Measurements from ENCODE around the gene PRIM2.
"Not testable (repeated sequence)": the region's sequence is repeated elsewhere in the genome, so short reads cannot be mapped to it uniquely, and the experiment has no call there.

Gene PRIM2

GRCh38 chr6:57368965-57369731 is 51.7 kb downstream of the PRIM2 start:
- DNase-seq = not testable (repeated sequence)

DNA sequence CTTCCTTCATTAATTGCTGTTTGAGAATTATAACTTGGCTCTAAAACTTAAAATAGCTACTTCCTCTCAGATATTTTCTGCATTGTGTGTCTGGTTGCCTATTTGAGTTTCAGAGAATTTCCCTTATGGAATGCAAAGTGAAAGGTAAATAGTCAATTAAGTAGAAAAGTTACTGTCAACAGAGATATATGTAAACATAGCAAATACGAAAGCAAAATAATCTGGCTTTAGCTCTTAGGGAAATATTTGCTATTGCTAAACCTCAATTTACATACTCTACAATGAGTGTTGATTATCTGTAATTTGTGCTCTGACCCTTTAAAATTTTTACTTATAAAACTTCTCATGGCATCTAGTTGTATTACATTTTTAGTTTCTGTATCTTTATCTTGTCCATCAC is 54.3 kb downstream of the PRIM2 start:
- not testable (repeated sequence) for DNase-seq

DNA sequence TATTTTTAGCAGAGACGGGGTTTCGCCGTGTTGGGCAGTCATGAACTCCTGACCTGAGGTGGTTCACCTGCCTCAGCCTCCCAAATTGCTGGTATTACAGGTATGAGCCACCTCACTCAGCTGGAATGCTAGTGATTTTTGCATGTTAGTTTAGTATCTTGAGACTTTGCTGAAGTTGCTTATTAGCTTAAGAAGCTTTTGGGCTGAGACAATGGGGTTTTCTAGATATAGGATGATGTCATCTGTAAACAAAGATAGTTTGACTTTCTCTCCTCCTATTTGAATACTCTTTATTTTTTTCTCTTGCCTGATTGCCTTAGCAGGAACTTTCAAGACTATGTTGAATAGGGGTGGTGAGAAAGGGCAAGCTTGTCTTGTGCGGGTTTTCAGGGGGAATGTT is 57.3 kb downstream of the PRIM2 start:
- not testable (repeated sequence) for DNase-seq

- DNase-seq = not testable (repeated sequence)
Measured at GRCh38 chr6:57376083-57376482, 58.7 kb downstream of the PRIM2 start.

DNA sequence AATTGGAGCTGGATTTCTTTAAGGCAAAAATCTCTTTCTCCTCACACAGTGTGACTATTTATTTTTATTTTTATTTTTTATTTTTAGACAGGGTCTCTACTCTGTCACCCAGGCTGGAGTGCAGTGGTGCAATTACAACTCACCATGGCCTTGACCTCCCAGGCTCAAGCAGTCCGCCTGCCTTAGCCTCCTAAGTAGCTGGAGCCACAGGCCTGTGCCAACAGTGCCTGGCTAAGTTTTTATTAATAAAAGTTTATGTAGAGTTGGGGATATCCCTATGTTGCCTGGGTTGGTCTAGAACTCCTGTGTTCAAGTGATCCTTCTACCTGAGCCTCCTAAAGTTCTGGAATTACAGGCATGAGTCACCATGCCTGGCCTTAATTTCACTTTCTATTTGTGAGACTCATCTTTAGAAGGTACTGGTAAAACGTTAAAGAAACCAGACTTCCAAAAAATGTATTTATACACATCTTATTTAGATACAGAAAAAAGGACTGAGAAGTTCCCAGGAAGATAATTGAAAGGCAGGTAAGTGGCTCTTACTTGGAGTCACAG is 71.7 kb downstream of the PRIM2 start:
- DNase-seq = not testable (repeated sequence)

DNA sequence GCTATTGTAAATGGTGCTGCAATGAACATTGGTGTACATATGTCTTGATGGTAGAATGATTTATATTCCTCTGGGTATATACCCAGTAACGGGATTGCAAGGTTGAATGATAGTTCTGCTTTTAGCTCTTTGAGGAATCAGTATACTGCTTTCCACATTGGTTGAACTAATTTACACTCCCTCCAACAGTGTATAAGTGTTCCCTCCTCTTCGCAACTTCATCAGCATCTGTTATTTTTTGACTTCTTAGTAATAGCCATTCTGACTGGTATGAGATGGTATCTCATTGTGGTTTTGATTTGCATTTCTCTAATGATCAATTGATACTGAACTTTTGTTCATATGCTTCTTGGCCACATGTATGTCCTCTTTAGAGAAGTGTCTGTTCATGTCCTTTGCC is 73.4 kb downstream of the PRIM2 start:
- DNase-seq = not testable (repeated sequence)

DNA sequence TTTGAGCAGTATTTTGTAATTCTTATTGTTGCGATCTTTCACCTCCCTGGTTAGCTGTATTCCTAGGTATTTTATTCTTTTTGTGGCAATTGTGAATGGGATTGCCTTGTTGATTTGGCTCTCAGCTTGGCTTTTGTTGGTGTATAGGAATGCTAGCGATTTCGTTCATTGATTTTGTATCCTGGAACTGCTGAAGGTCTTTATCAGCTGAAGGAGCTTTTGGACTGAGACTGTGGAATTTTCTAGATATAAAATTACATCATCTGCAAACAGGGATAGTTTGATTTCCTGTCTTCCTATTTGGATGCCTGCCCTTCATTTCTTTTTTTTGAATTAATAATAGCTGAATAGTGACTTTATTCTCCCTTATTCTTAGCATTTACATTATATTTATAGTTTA is 74.6 kb downstream of the PRIM2 start:
- DNase-seq = not testable (repeated sequence)

DNA sequence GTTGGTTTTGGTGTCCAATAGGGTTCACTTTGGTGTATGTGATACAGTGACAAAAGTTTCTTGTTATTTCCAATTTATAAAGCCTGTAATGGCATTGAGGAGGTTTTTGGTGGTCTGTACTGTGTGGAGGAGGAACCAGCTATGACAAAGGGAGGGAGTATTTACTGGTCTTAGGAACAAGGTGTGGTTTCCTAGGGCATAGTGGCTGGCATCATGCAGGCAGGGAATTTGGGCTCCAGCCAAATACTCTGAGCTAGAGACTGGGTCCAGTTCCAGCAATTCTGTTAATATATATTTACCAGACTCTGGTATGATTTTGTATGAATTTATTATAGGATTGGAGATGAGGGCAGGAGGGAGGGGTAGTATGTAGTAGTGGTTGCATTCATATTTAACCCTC is 101.9 kb downstream of the PRIM2 start:
- not testable (repeated sequence) for DNase-seq

DNA sequence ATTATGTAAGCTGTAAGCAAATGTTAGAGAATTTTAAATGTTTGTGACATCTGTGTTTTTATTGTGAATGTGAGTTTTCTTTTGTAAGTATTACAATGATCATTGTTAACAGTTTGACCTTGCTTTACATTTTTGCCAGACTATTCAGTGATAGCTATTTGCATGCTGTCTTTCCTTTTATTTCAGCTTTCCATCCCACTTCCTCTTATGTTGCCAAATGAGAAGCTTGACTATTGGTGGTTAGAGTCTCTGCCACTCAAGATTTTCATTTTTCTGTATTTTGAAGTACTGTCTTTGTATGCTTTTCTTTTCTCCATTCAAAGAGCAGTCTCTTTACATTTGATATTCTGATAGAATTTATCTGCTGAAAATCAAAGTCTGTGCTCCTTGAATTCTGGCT is 104.1 kb downstream of the PRIM2 start:
- no peak for DNase-seq

DNA sequence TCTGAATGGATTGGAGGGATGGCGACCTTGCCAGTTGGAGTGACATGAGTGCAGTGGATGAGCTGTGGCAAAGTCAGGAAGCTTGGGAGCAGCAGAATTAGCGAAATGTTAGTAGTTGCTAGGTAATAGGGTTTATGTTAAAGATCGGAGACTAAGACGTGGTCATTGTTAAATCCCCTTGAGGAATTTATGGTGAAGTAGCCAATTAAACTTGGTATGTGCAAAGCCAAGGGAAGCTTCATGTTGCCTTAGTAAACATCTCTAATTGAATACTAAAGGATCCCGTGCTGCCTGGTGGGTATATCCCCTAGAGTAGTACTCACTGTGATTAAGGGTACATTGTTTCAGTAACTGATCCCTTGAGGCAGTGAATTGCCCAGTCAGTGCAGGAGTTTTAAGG is 106.0 kb downstream of the PRIM2 start:
- DNase-seq = no peak

- DNase-seq = not testable (repeated sequence)
Measured at GRCh38 chr6:57431742-57432141, 114.3 kb downstream of the PRIM2 start.

GRCh38 chr6:57432157-57432556 is 114.7 kb downstream of the PRIM2 start:
- DNase-seq = no peak

DNA sequence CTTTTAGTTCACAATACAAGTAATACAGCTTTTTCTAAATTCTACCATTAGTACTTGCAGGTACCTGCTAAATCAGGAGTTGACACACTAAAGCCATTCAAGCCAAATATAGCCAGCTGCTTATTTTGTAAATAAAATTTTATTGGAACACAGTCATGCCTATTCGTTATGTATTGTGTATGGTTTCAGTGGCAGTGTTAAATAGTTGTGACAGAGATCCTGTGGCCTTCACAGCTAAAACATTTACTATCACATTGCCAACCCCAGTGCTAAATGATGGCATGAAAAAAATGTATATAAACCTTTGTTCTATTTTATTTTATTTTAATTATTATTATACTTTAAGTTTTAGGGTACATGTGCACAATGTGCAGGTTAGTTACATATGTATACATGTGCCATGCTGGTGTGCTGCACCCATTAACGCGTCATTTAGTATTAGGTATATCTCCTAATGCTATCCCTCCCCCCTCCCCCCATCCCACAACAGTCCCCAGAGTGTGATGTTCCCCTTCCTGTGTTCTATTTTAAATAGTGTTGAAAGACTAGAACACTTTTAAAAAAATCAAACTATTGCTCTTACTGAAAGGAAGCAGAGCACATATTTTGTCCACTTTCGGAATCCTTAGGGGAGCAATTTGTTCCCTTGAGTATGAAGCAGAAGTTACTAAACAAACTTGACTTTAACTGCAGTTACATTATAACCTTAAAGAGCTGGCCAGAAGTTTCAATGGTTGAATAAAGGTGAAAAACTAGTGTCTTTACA is 115.7 kb downstream of the PRIM2 start:
- no peak for DNase-seq

DNA sequence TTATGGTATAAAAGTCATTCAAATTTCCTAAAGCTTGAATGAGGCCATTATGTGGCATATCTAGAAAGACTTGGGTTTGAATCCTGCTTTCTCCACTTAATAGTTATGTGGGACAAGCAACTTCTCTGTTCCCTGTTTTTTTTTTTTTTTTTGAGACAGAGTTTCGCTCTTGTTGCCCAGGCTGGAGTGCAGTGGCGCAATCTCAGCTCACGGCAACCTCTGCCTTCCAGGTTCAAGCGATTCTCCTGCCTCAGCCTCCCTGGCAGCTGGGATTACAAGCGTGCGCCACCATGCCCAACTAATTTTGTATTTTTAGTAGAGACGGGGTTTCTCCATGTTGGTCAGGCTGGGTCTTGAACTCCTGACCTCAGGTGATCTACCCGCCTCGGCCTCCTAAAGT is 116.4 kb downstream of the PRIM2 start:
- not testable (repeated sequence) for DNase-seq

- no peak for DNase-seq
Measured at GRCh38 chr6:57434944-57435343, 117.5 kb downstream of the PRIM2 start.

DNA sequence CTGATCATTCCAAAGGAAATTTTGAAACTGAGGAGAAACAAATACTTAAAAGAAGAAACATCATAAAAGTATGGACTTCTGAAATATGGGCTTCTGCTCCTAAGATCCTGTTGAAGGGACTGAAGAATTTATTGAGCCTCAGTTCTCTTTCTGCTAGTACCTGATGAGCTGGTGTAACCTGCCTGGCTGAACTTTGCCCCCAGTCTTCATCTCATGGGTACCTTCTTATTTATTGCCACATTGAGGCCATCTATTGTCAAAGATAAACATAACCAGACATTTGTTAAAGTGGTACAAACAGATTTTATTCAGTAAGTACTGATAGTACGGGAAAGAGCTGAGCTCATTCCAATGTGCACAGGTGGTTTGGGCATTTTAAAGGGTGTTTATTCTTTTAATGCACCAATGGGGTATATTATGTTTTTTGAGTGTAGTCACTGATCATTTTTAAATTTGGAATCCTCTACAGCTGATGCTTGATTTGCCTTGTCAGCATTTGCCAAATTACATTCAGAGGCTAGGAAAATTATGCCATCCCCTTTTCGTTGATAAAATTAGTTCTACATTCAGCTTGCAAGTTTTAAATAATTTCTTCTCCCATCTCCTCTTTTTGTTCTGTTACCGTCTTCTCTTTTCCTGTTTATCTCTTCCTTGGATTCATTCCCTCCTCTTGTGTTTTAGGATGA is 118.2 kb downstream of the PRIM2 start:
- no peak for DNase-seq

GRCh38 chr6:57440735-57441134 is 123.3 kb downstream of the PRIM2 start:
- not testable (repeated sequence) for DNase-seq

GRCh38 chr6:57442133-57442532 is 124.7 kb downstream of the PRIM2 start:
- not testable (repeated sequence) for DNase-seq

DNA sequence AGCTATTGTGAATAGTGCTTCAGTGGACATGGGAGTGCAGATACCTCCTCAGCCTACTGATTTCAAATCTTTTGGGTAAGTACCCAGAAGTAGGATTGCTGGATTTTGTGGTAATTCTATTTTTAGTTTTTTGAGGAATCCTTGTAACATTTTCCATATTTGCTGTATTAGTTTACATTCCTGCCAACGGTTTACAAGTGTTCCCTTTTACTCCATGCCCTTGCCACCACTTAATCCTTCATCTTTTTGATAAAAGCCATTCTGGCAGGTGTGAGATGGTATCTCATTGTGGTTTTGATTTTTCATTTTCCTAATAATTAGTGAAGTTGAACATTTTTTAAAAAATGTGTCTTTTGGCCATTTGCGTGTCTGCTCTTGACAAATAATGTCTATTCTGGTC is 125.8 kb downstream of the PRIM2 start:
- not testable (repeated sequence) for DNase-seq

DNA sequence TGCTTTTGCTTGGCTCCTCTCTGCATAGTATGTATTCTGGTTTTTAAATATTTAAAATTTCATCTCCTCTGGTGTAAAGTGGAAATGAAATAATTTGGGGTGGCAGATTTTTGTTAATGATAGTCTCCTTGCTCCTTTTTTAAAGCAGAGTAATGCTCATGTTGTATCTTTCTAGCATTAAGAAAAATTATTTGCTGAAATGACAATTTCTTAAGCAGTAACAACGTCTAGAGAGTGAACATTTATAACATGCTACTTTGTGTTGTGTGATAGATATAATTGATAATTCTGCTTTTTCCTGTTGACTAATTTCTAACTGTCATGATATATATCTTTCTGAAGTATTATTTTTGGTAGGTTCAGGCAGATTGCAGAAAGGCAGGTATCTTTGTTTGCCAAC is 127.4 kb downstream of the PRIM2 start:
- DNase-seq = not testable (repeated sequence)

DNA sequence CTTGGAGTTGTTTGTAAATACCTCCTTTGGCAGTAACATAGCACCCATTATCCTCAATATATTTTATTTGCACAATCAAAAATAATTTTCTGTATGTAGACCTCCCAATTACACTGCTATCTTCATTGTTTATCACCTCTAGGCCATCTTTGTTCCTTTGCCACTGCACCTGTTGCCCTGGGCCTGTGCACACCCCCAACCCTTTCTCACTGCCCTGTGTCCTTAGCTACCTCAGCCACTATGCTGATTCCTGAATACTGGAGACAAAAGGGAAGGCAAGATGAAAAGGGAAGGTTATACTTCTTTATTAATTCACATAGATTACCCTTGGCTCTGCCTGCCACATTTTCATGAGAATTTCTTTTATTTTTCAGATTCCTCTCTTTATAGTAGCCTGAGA is 127.9 kb downstream of the PRIM2 start:
- not testable (repeated sequence) for DNase-seq

- not testable (repeated sequence) for DNase-seq
Measured at GRCh38 chr6:57445790-57446468, 128.5 kb downstream of the PRIM2 start.

Data from CD4-positive, alpha-beta T cell treated with Interleukin-10 for 1 hour (primary cell).